Neutrophil (primary cell): ENCODE results near the gene DSCAM.
"Not testable (repeated sequence)": the region's sequence is repeated elsewhere in the genome, so short reads cannot be mapped to it uniquely, and the experiment has no call there.

ENCODE experiments used
- H3K27ac ChIP-seq: fragments of 200-600 bp; sonication (generic); 2 replicates; pipeline ENCODE4 v1.5.1; 2016; ENCODE audit warnings: mild to moderate bottlenecking, moderate library complexity
- H3K27me3 ChIP-seq: fragments of 200-600 bp; sonication (generic); 2 replicates; pipeline ENCODE4 v1.6.0; 2016; ENCODE audit warnings: mild to moderate bottlenecking
- H3K36me3 ChIP-seq: fragments of 200-600 bp; sonication (generic); 2 replicates; pipeline ENCODE4 v1.5.1; 2017
- H3K4me1 ChIP-seq, 2 experiments: fragments of 200-600 bp in 1 of 2; sonication (generic) in 1 of 2; 1 replicate in 1 of 2; 2 replicates in 1 of 2; pipeline versions ENCODE4 v1.5.1 to v1.6.1; 2013 to 2016; ENCODE audit warnings: low read depth in 1 of 2, low read length in 1 of 2, mild to moderate bottlenecking in 1 of 2, moderate library complexity in 1 of 2; ENCODE audit not compliant: control insufficient read depth in 1 of 2, insufficient read depth in 1 of 2
- H3K4me3 ChIP-seq, 2 experiments: fragments of 200-600 bp in 1 of 2; sonication (generic) in 1 of 2; 1 replicate in 1 of 2; 2 replicates in 1 of 2; pipeline ENCODE4 v1.5.1; 2013 to 2016; ENCODE audit warnings: low read depth in 1 of 2, low read length in 1 of 2, mild to moderate bottlenecking in 1 of 2, moderate library complexity in 1 of 2
- H3K9me3 ChIP-seq: fragments of 200-600 bp; sonication (generic); 2 replicates; pipeline ENCODE4 v1.5.1; 2016
- CTCF ChIP-seq: fragments of 200-600 bp; sonication (generic); IDR thresholded peaks from 2 replicates; pipeline ENCODE4 v1.5.1; 2016; ENCODE audit warnings: antibody characterized with exemption

DSCAM gene

GRCh38 chr21:40846587-40847411, at the start of gene DSCAM:
Gene DSCAM, minus strand, starts transcription at chr21:40847158. Its CDS starts 497 bp downstream, at chr21:40846661.
- Histone ChIP-seq H3K4me3 (no peak within 1 kb of the TSS), H3K36me3 (no peaks in the 10 kb centered on the region), H3K4me1 (no peaks in the 10 kb centered on the region), H3K27ac (no peak within 1 kb of the TSS), H3K9me3 (no peaks in the 10 kb centered on the region), H3K27me3 (peaks cover 70% of the 10 kb centered on the region)
- no peak for TF ChIP-seq CTCF

- not testable (repeated sequence) for H3K36me3 ChIP-seq, H3K4me1 ChIP-seq, H3K27ac ChIP-seq, H3K27me3 ChIP-seq, H3K4me3 ChIP-seq, H3K9me3 ChIP-seq
Measured at GRCh38 chr21:40895697-40896096, 48.7 kb upstream of the DSCAM start.

- H3K9me3 ChIP-seq, result no peaks in the 10 kb centered on the region
- H3K4me1 ChIP-seq, result no peaks in the 10 kb centered on the region
- no peak for TF ChIP-seq CTCF
- H3K27ac ChIP-seq, result no peak overlapping the region
- H3K36me3 ChIP-seq, result no peaks in the 10 kb centered on the region
- H3K4me3 ChIP-seq, result no peak overlapping the region
- H3K27me3 ChIP-seq, result no peaks in the 10 kb centered on the region
Measured at GRCh38 chr21:40886931-40887330, 40.0 kb upstream of the DSCAM start.

DNA sequence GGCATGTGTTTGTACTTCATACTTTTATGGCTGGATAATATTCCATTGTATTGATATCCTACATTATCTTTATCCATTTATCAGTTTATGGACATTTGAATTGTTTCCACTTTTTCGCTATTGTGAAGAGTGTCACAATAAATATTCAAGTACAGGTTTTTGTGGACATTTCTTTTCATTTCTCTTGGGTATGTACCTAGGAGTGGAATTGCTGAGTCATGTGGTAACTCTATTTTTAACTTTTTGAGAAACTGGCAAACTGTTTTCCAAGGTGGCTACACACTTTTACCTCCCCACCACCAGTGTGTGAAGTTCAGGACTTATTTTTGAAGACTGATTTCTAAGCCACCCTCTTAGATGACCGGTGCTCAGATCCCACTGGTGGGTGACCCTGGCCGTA, 39.0 kb upstream of the DSCAM start:
- no peak overlapping the region for H3K27ac ChIP-seq
- no peak for TF ChIP-seq CTCF
- H3K36me3 ChIP-seq, result no peaks in the 10 kb centered on the region
- H3K4me1 ChIP-seq, result no peaks in the 10 kb centered on the region
- no peaks in the 10 kb centered on the region for H3K27me3 ChIP-seq
- no peaks in the 10 kb centered on the region for H3K9me3 ChIP-seq
- H3K4me3 ChIP-seq, result no peak overlapping the region

DNA sequence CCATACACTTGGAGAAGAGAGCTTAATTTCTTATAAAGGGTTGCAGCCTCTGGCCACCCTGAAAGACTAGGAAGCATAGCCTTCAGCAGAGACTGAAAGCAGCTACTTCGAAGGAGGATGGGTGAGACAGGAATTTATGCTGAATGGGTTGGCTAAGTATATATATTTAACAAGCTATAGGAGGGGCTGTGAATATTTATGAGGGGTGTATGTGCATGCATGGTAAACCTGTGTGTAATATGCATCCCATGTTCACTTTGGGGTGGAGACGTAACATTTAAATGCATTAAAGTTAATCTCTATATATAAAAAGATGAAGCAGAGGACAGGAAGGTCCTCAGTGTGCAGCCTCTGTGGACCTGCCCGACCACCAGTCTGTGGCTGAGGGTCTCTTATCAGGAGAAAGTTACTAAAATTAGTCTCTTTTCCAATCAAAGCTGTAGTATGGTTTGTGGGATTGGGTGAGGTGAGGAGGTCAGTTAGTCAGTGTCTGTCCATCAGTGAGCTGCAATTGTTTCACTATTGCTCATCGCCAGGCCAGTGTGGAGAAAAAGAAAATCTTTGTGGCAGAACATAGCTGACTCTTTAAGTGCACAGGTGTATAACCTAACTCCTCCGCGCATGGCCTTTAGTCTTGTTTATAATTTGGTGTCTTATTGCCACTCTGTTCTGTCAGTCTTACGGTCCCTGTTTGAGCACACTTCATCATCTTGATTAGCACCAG, 35.4 kb upstream of the DSCAM start:
- Histone ChIP-seq H3K27ac (no peak overlapping the region), H3K4me1 (no peaks in the 10 kb centered on the region), H3K4me3 (no peak overlapping the region), H3K36me3 (no peaks in the 10 kb centered on the region), H3K27me3 (no peaks in the 10 kb centered on the region), H3K9me3 (no peaks in the 10 kb centered on the region)
- TF ChIP-seq CTCF, result no peak

DNA sequence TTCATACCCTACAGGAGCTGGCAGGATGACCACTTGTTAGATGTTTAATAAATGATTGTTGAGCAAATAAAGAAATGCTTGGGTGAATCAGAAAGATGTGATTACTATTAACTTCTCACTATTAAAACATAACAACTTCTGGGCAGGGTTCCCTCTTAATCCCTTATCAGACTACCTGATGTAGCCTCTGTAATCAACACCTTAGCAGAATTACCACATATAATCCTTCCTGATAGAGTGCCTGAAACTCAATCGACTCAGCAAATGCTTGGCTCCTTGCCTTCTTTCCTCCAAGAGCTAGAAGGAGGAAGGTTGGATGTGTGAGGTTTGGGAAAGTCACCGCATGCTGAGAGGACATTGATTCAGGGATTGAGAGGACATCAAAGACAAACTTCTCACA, 34.8 kb upstream of the DSCAM start:
- Histone ChIP-seq H3K4me3 (no peak overlapping the region), H3K4me1 (no peaks in the 10 kb centered on the region), H3K27ac (no peak overlapping the region), H3K36me3 (no peaks in the 10 kb centered on the region), H3K27me3 (no peaks in the 10 kb centered on the region), H3K9me3 (no peaks in the 10 kb centered on the region)
- no peak for TF ChIP-seq CTCF
